Non-pigmented ciliary epithelial cell (primary cell): ENCODE measurements around the gene ARAP1.

Source experiments
- DNase-seq: peaks from one replicate; pipeline ENCODE4 v3.0.0-alpha.2; 2010; ENCODE audit warnings: low read depth

ARAP1 gene

DNA sequence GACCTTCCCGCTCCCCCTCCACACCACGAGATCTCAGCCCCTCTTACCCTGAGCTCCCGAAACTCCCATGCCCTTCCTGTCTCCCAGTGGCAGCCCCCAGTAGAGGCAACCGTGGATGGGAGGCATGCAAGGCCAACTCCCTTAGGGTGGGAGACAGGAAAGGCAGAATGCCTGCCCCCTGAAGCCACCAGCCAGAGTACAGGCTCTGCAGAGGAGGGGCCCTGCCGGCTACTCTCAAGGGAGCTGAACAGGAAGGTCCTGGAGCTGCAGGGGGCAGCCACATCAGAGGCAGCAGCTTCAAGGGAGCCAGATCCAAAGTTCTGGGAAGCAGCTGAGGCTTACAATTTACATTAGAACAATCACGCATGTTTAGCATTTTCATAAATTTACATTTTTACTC, 116.3 kb downstream of the ARAP1 start:
- DNase-seq, result no peak

DNA sequence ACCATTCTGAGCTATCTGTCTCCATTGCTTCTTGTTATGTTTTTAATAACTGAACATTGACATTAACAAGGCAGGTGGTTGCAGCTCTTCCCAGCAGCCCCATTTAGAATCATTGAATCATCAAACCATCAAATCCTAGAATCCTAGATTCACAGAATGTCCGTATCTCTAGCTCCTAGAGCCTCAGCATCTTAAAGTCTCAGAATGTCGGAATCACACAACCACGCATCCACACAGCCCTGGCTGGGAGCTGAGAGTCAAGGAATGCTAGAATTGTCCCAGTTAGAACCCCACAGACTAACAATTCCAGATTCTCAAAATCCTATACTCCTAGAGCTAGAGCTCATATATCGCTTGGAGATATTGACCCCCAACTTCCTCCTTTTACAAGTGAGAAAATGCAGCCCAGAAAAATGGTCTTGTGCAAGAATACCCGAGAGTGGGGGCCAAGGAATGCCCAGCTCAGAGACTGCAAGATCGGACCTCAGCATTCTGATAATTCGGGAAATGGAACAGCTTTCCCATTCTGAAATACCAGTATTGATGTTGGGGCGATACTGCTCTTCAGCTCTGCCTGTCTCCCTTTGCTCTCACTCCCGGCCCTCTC, 116.8 kb downstream of the ARAP1 start:
- no peak for DNase-seq
